Heart left ventricle (tissue), 16 donors: ENCODE results near the gene MIB2. TPM values are rescaled to one million over a fixed set of nuclear protein-coding genes. Genes with fewer than 3 reads are reported as not detected.

Experiments
- ATAC-seq, 4 donors: fragments of 200-7000 bp; cut with Tn5 transposase; one replicate each; pipeline ENCODE4 v1.9.1; 2020 to 2022; ENCODE audit warnings: moderate library complexity in 4 of 4, mild to moderate bottlenecking in 3 of 4, moderate number of reproducible peaks in 1 of 4
- DNase-seq, 5 donors: peaks; one replicate each; pipeline ENCODE4 v3.0.0-alpha.2; 2020
- H3K27ac ChIP-seq, 12 donors: fragments of 200-600 bp; sonication (generic) in 4 of 12; one replicate each; pipeline versions ENCODE4 v1.5.0 to v1.8.0; 2016 to 2022; ENCODE audit warnings: mild to moderate bottlenecking in 2 of 12
- H3K27me3 ChIP-seq, 9 donors: fragments of 200-600 bp; sonication (generic) in 2 of 9; one replicate each; pipeline versions ENCODE4 v1.5.1 to v1.8.0; 2016 to 2022; ENCODE audit warnings: mild to moderate bottlenecking in 3 of 9
- H3K36me3 ChIP-seq, 9 donors: fragments of 200-600 bp; sonication (generic) in 2 of 9; one replicate each; pipeline versions ENCODE4 v1.5.0 to v1.8.0; 2018 to 2022; ENCODE audit warnings: mild to moderate bottlenecking in 2 of 9
- H3K4me1 ChIP-seq, 12 donors: fragments of 200-600 bp; sonication (generic) in 4 of 12; one replicate each; pipeline versions ENCODE4 v1.5.0 to v1.8.0; 2016 to 2022; ENCODE audit warnings: mild to moderate bottlenecking in 3 of 12
- H3K4me3 ChIP-seq, 12 donors: fragments of 200-600 bp; sonication (generic) in 4 of 12; one replicate each; pipeline versions ENCODE4 v1.5.0 to v1.8.0; 2017 to 2022; ENCODE audit warnings: mild to moderate bottlenecking in 9 of 12, moderate library complexity in 4 of 12
- H3K9me3 ChIP-seq, 12 donors: fragments of 200-600 bp; sonication (generic) in 4 of 12; one replicate each; pipeline versions ENCODE4 v1.5.0 to v1.8.0; 2016 to 2022; ENCODE audit warnings: mild to moderate bottlenecking in 1 of 12
- CTCF ChIP-seq, 12 donors: fragments of 200-600 bp; sonication (generic) in 4 of 12; IDR thresholded peaks; one replicate each; pipeline versions ENCODE4 v1.5.0 to v1.8.0; 2018 to 2022; ENCODE audit warnings: antibody characterized with exemption in 12 of 12, mild to moderate bottlenecking in 5 of 12
- POLR2A ChIP-seq, 2 donors: fragments of 450-650 bp; IDR thresholded peaks; one replicate each; pipeline ENCODE4 v1.6.1; 2017; ENCODE audit warnings: antibody characterized with exemption in 2 of 2, mild to moderate bottlenecking in 2 of 2, moderate library complexity in 2 of 2
- WGBS, 4 donors: extraction: QIAGEN DNeasy Blood & Tissue Kit in 2 of 4; methylation state at CpG; one replicate each; pipeline versions ENCODE4 v1.1.5 to v1.1.7; 2013 to 2018; 5-methylcytosine and 5-hydroxymethylcytosine counted together
- intact Hi-C, 10 donors: fragments of 100-400 bp; cut with DNase I; formaldehyde crosslinking; loops; one replicate each; pipeline versions ENCODE4 v1.11.1 to v1.14.2; 2022
- polyA plus RNA-seq, 2 donors: library from polyadenylated mRNA; stranded (reverse); fragments of 200-250 nt; gene quantifications; one replicate each; pipeline ENCODE4 v1.2.3, GENCODE V29; 2013
- total RNA-seq, 9 donors: library from RNA; depleted of rRNA in 2 of 9; stranded (reverse); fragments of >200 nt in 2 of 9; fragmentation: NEBNext Ultra II Directional in 3 of 9; extraction: Animal tissue kit (Norgen Biotek cat#: 25700) in 3 of 9; gene quantifications; one replicate each; pipeline versions ENCODE4 v1.1.0 to v1.2.4, GENCODE V29; 2016 to 2023
- donor health status: ischemic (EF 13 %, LVEDD 7.1; RV severe dilation, severe dysfunction).
- donor health status: healthy with polysubstance abuse.
- donor health status: DM: no; HTN: yes; CAD: no.
- donor health status: DM: no; HTN: no; CAD: no.
- donor health status: ischemic (EF 25% LVEDD 6.9; RV normal size, moderate dysfunction).
- donor health status: ischemic (EF 25% LVEDD 5.7; RV mildly dilated, moderate dysfunction).
- donor health status: healthy.
- donor health status: DM: yes; HTN: yes; CAD: no.
- donor health status: ischemic (EF 35%, LVEDD 5.7; RV mildly dilated, moderate dysfunction).
- donor health status: nonischemic (EF 11% LVEDD 7.7; RV severe dilation, severe dysfunction).
- donor health status: DM: yes; HTN: yes; CAD: no.
- donor health status: PGD.
- donor health status: ischemic (EF 29% LVEDD 5.4; RV normal size, mild dysfunction).
- donor health status: nonischemic (EF 23%, LVEDD 6.1; RV moderate dilation, normal function).

Gene MIB2
- total and polyA plus RNA-seq, 11 donors = 40.7 to 121 (median 76.3) TPM

GRCh38 chr1:1603671-1604373 lies 11.5 kb upstream of the MIB2 start:
- peaks cover 6 to 38% (median 20%) of the 10 kb centered on the region in 9 donors for H3K27me3 ChIP-seq
- no peak overlapping the region for H3K4me3 ChIP-seq
- WGBS, 4 donors = 65 to 71% (median 68%) methylated on average over 11 to 13 of the region's 13 CpGs
- no peak for TF ChIP-seq CTCF (IDR thresholded peaks at IDR 0.05)
- DNase-seq = peak in 1 of 5 donors; percentile 23
- H3K4me1 ChIP-seq = peaks cover 0 to 21% (median 6%) of the 10 kb centered on the region in 12 donors
- H3K36me3 ChIP-seq = no peaks in the 10 kb centered on the region
- H3K27ac ChIP-seq = no peak overlapping the region
- ATAC-seq = no peak
- intact Hi-C loops = no loop called here
- no peaks in the 10 kb centered on the region for H3K9me3 ChIP-seq

- no peak overlapping the region for H3K4me3 ChIP-seq
- no peak overlapping the region for H3K27ac ChIP-seq
- ATAC-seq (no peak), DNase-seq (peak in 1 of 5 donors; percentile 19)
- TF ChIP-seq POLR2A (IDR thresholded peaks at IDR 0.05) (no peak), CTCF (IDR thresholded peaks at IDR 0.05) (no peak)
- H3K36me3 ChIP-seq = no peaks in the 10 kb centered on the region
- peaks cover 0 to 14% (median 4%) of the 10 kb centered on the region in 12 donors for H3K4me1 ChIP-seq
- intact Hi-C loops = no loop called here
- H3K27me3 ChIP-seq = peaks cover 0 to 31% (median 15%) of the 10 kb centered on the region in 9 donors
- WGBS, 4 donors = 81 to 84% (median 83%) methylated on average over 9 to 15 of the region's 15 CpGs
- H3K9me3 ChIP-seq = no peaks in the 10 kb centered on the region
Measured at GRCh38 chr1:1604374-1605033, 10.8 kb upstream of the MIB2 start.

- H3K27me3 ChIP-seq = peaks cover 0 to 30% (median 15%) of the 10 kb centered on the region in 9 donors
- intact Hi-C loops = no loop called here
- ATAC-seq (no peak), DNase-seq (no peak)
- H3K4me3 ChIP-seq = no peak overlapping the region
- H3K4me1 ChIP-seq = peaks cover 0 to 14% (median 4%) of the 10 kb centered on the region in 12 donors
- no peak for TF ChIP-seq CTCF (IDR thresholded peaks at IDR 0.05)
- no peak for TF ChIP-seq POLR2A (IDR thresholded peaks at IDR 0.05)
- no peak overlapping the region for H3K27ac ChIP-seq
- no peaks in the 10 kb centered on the region for H3K36me3 ChIP-seq
- H3K9me3 ChIP-seq = no peaks in the 10 kb centered on the region
- 68 to 76% (median 74%) methylated on average over 12 to 14 of the region's 14 CpGs for WGBS, 4 donors
Measured at GRCh38 chr1:1605034-1605591, 10.2 kb upstream of the MIB2 start.

- intact Hi-C loops = no loop called here
- DNase-seq (no peak), ATAC-seq (no peak)
- Histone ChIP-seq H3K4me3 (no peak overlapping the region), H3K9me3 (no peaks in the 10 kb centered on the region), H3K27ac (no peak overlapping the region), H3K36me3 (no peaks in the 10 kb centered on the region), H3K27me3 (peaks cover 0 to 24% (median 9%) of the 10 kb centered on the region in 9 donors), H3K4me1 (peaks cover 0 to 8% (median 0%) of the 10 kb centered on the region in 12 donors)
- TF ChIP-seq POLR2A (IDR thresholded peaks at IDR 0.05) = no peak
- TF ChIP-seq CTCF (IDR thresholded peaks at IDR 0.05) = no peak
- WGBS, 4 donors = 91 to 94% (median 92%) methylated on average over 17 of the region's 17 CpGs
Measured at GRCh38 chr1:1605724-1606123, 9.6 kb upstream of the MIB2 start.
